Kidney epithelial cell (primary cell): ENCODE results near the gene GLB1L. TPM values are rescaled to one million over a fixed set of nuclear protein-coding genes. Genes with fewer than 3 reads are reported as not detected.
A peak's percentile ranks its signal among the peaks of the same experiment; 100 is the strongest.
"Not testable (repeated sequence)": the region's sequence is repeated elsewhere in the genome, so short reads cannot be mapped to it uniquely, and the experiment has no call there.

Experiments
- DNase-seq: peaks from one replicate; pipeline ENCODE4 v3.0.0-alpha.2; 2010; ENCODE audit warnings: low read depth
- H3K27me3 ChIP-seq: 2 replicates; pipeline ENCODE4 v1.6.0; 2011; ENCODE audit warnings: low read length; ENCODE audit not compliant: control insufficient read depth, insufficient read depth
- H3K36me3 ChIP-seq: 2 replicates; pipeline ENCODE4 v1.5.1; 2011; ENCODE audit warnings: low read length; ENCODE audit not compliant: control insufficient read depth, insufficient read depth
- H3K4me3 ChIP-seq: 2 replicates; pipeline ENCODE4 v1.5.1; 2011; ENCODE audit warnings: low read depth, mild to moderate bottlenecking, control low read depth, low read length
- total RNA-seq: library from RNA; depleted of rRNA; stranded (reverse); fragments of >200 nt; gene quantifications from 2 replicates; pipeline ENCODE4 v1.2.3, GENCODE V29; 2015
- TF ChIP-seq, protein P1 (sequence below): IDR thresholded peaks from 2 replicates; pipeline ENCODE4 v1.5.1; 2011; ENCODE audit warnings: mild to moderate bottlenecking, moderate library complexity, low read length, control low read depth, inconsistent platforms; ENCODE audit not compliant: insufficient read depth, poor library complexity, severe bottlenecking

GLB1L gene
- total RNA-seq, 1 donor from 2014 or later = 19.8 TPM

- TF ChIP-seq, protein P1, sequence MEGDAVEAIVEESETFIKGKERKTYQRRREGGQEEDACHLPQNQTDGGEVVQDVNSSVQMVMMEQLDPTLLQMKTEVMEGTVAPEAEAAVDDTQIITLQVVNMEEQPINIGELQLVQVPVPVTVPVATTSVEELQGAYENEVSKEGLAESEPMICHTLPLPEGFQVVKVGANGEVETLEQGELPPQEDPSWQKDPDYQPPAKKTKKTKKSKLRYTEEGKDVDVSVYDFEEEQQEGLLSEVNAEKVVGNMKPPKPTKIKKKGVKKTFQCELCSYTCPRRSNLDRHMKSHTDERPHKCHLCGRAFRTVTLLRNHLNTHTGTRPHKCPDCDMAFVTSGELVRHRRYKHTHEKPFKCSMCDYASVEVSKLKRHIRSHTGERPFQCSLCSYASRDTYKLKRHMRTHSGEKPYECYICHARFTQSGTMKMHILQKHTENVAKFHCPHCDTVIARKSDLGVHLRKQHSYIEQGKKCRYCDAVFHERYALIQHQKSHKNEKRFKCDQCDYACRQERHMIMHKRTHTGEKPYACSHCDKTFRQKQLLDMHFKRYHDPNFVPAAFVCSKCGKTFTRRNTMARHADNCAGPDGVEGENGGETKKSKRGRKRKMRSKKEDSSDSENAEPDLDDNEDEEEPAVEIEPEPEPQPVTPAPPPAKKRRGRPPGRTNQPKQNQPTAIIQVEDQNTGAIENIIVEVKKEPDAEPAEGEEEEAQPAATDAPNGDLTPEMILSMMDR = no peak
- Histone ChIP-seq H3K27me3 (no peaks in the 10 kb centered on the region), H3K36me3 (no peaks in the 10 kb centered on the region), H3K4me3 (no peak overlapping the region)
- DNase-seq = no peak
Observed at GRCh38 chr2:219266232-219266631, 21.0 kb upstream of the GLB1L start.

- DNase-seq = no peak
- no peak overlapping the region for H3K4me3 ChIP-seq
Observed at GRCh38 chr2:219261024-219261855, 16.0 kb upstream of the GLB1L start.

DNA sequence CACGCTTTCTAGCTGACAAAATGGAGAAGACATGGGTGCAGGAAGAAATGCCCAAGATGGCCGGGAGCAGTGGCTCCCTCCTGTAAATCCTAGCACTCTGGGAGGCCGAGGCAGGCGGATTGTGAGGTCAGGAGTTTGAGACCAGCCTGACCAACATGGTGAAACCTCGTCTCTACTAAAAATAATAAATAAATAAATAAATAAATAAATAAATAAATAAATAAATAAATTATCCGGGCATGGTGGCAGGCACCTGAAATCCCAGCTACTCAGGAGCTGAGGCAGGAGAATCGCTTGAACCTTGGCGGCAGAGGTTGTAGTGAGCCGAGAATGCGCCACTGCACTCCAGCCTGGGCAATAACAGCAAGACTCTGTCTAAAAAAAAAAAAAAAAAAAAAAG is 13.7 kb upstream of the GLB1L start:
- DNase-seq, H3K4me3 ChIP-seq: not testable (repeated sequence)

More at GRCh38 chr2:219261024-219261855, 16.0 kb upstream of the GLB1L start:
- Histone ChIP-seq H3K27me3 (no peaks in the 10 kb centered on the region), H3K36me3 (no peaks in the 10 kb centered on the region)
- TF ChIP-seq, protein P1 = no peak

GRCh38 chr2:219254590-219255201 is 9.5 kb upstream of the GLB1L start:
- TF ChIP-seq, protein P1 = no peak
- Histone ChIP-seq H3K27me3 (peaks cover 9% of the 10 kb centered on the region), H3K4me3 (peak overlapping the region; percentile 58), H3K36me3 (no peaks in the 10 kb centered on the region)
- DNase-seq = no peak

More for the DNA sequence above, 13.7 kb upstream of the GLB1L start:
- H3K27me3 ChIP-seq, H3K36me3 ChIP-seq: not testable (repeated sequence)

DNA sequence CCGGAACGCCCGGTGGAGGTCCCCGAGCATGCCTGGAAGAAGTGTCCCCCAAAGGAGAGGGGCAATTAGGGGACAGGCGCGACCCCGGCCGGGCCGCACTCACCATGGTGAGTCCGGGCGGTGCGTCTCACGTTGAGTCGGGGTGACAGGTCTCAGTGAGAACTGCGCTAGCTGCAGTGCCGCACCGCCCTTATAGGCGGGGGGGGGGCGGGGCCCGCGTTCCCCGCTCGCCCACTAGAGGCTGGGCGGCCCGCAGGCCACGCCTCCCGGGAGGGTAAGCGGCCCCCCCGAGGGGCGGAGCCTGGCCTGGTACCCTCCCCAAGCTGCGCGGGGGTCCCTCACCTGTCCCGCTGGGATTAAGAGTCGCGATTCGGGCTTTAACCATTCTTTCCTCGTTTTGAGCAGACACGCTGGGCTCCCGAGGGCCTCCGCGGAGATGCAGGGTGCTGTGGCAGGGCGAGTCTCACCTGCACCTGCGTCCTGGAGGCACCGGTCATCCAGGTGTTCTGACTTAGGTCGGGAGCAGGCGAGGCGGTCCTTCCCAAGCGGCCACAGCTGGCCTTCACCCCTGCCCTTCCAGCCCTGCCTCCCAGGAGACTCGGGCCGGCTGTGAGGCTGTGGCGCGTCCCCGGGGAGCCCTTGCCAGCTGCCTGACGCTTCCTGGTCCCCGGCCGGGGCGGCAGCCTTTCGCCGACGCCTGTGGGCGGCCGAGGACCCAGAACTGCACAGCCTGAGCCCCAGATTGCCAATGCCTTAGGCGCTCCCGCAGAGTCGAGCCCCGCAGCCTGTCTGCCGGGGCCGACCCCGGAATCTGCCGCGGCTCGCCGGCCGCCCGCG is 8.7 kb upstream of the GLB1L start, which contains the start of gene TUBA4A:
TUBA4A (minus strand) TSS at position 166 of the 837 bp plus-strand sequence; CDS start at position 106, 60 bp downstream.
- no peak for DNase-seq
- TF ChIP-seq, protein P1 = no peak
- Histone ChIP-seq H3K4me3 (peak within 1 kb of the TSS; percentile 58), H3K36me3 (no peaks in the 10 kb centered on the region), H3K27me3 (peaks cover 9% of the 10 kb centered on the region)
